CD4-positive, alpha-beta memory T cell (primary cell): ENCODE measurements around the gene CRACR2A. TPM values are rescaled to one million over a fixed set of nuclear protein-coding genes. Genes with fewer than 3 reads are reported as not detected.

ENCODE experiments used
- CTCF ChIA-PET: fragments of 350-600 bp; sonication (Branson Sonifier 250); formaldehyde crosslinking; loops from one replicate; lab custom pipeline; 2021; ENCODE audit warnings: inconsistent platforms; ENCODE audit not compliant: partially characterized antibody; lab: Charles Lee
- POLR2A ChIA-PET: fragments of 350-600 bp; sonication (Branson Sonifier 250); formaldehyde crosslinking; loops from one replicate; lab custom pipeline; 2021; ENCODE audit not compliant: partially characterized antibody; lab: Charles Lee
- DNase-seq, 5 donors: peaks; one replicate each; pipeline versions ENCODE4 v3.0.0 to v3.0.0-alpha.2; 2020 to 2022; ENCODE audit warnings: mixed read lengths in 1 of 5
- H3K27ac ChIP-seq: one replicate; pipeline ENCODE4 v1.7.0; 2013; ENCODE audit warnings: low read depth, low read length
- H3K27me3 ChIP-seq: 2 replicates; pipeline ENCODE4 v1.7.0; 2013; ENCODE audit warnings: mild to moderate bottlenecking, low read length, moderate library complexity; ENCODE audit not compliant: insufficient read depth
- H3K36me3 ChIP-seq: 2 replicates; pipeline ENCODE4 v1.7.0; 2013; ENCODE audit warnings: mild to moderate bottlenecking, low read length, moderate library complexity; ENCODE audit not compliant: insufficient read depth
- H3K4me1 ChIP-seq: 2 replicates; pipeline ENCODE4 v1.7.0; 2013; ENCODE audit warnings: mild to moderate bottlenecking, low read length, moderate library complexity; ENCODE audit not compliant: insufficient read depth
- H3K4me3 ChIP-seq, 2 donors: one replicate each; pipeline ENCODE4 v1.7.0; 2013; ENCODE audit warnings: low read length in 2 of 2, mild to moderate bottlenecking in 1 of 2
- H3K9me3 ChIP-seq, 2 donors: one replicate each; pipeline ENCODE4 v1.7.0; 2013; ENCODE audit warnings: low read length in 2 of 2, control low read depth in 1 of 2; ENCODE audit not compliant: control insufficient read depth in 1 of 2
- H3K27ac Mint-ChIP-seq, 7 donors: one replicate each; pipeline ENCODE4 v1.8.0; 2020 to 2021; ENCODE audit warnings: mixed read lengths in 7 of 7, mild to moderate bottlenecking in 6 of 7, inconsistent platforms in 3 of 7, moderate library complexity in 3 of 7
- H3K27me3 Mint-ChIP-seq, 2 donors: one replicate each; pipeline ENCODE4 v1.8.0; 2020 to 2021; ENCODE audit warnings: mixed read lengths in 2 of 2
- H3K36me3 Mint-ChIP-seq, 2 donors: one replicate each; pipeline ENCODE4 v1.8.0; 2020 to 2021; ENCODE audit warnings: mixed read lengths in 2 of 2, inconsistent platforms in 1 of 2, mild to moderate bottlenecking in 1 of 2
- H3K4me1 Mint-ChIP-seq, 4 donors: one replicate each; pipeline ENCODE4 v1.8.0; 2020 to 2021; ENCODE audit warnings: mixed read lengths in 4 of 4, mild to moderate bottlenecking in 1 of 4
- H3K4me3 Mint-ChIP-seq, 8 donors: one replicate each; pipeline ENCODE4 v1.8.0; 2020 to 2021; ENCODE audit warnings: mixed read lengths in 8 of 8, mild to moderate bottlenecking in 7 of 8, moderate library complexity in 6 of 8, inconsistent platforms in 3 of 8
- H3K9me3 Mint-ChIP-seq, 8 donors: one replicate each; pipeline ENCODE4 v1.8.0; 2020 to 2021; ENCODE audit warnings: mixed read lengths in 8 of 8, mild to moderate bottlenecking in 5 of 8, inconsistent platforms in 3 of 8, moderate library complexity in 1 of 8
- intact Hi-C: fragments of 100-400 bp; cut with micrococcal nuclease; formaldehyde crosslinking; loops from one replicate; pipeline ENCODE4 v1.15.1; 2023
- polyA plus RNA-seq, 2 donors: library from polyadenylated mRNA; unstranded; fragments of 300-500 nt; fragmentation: Illumina TruSeq; gene quantifications; one replicate each; pipeline ENCODE4 v1.2.3, GENCODE V29; 2021
- total RNA-seq, 2 experiments: library from RNA; stranded (reverse); gene quantifications; one replicate each; pipeline ENCODE4 v1.2.3, GENCODE V29; 2021

The CRACR2A gene
- total and polyA plus RNA-seq, 4 experiments from 2014 or later, result 5.6 to 37.6 (median 27.9) TPM

DNA sequence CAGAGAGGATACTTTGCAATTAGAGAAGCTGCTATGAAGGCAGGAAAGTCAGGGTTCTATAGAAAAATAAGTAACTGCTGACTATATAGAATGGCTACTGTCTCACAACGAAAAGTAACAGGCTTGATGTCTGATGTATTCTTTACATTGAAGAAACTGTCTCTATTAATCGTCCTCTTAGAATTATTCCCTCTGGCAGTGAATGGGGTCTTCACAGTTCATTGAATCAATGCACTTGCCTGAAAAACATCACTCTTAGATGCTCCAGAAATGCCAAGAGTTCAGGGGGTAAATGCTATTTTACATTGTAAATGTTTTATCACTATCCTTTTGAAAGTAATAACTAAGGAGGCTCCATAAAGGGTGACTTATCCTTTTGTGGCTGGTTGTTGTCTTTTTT lies 37.7 kb upstream of the CRACR2A start:
- Histone ChIP-seq H3K4me1 (no peaks in the 10 kb centered on the region), H3K27me3 (no peaks in the 10 kb centered on the region), H3K27ac (no peak overlapping the region), H3K36me3 (no peaks in the 10 kb centered on the region), H3K9me3 (no peaks in the 10 kb centered on the region), H3K4me3 (no peak overlapping the region)
- ChIA-PET POLR2A (no interaction called here), CTCF (interaction anchor here (0.8 to 3.0 kb wide), 2 partner anchors 13 to 491 kb away, joined by 3 to 13 read pairs; no protein-coding TSS in a partner anchor)
- DNase-seq, result no peak
- Mint-ChIP-seq H3K9me3 (peaks cover 0 to 10% (median 3%) of the 10 kb centered on the region in 8 donors), H3K36me3 (peaks cover 30 to 52% of the 10 kb centered on the region in 2 donors), H3K4me1 (no peaks in the 10 kb centered on the region), H3K27ac (no peak overlapping the region), H3K4me3 (no peak overlapping the region), H3K27me3 (no peaks in the 10 kb centered on the region)
- intact Hi-C loops, result no loop called here

DNA sequence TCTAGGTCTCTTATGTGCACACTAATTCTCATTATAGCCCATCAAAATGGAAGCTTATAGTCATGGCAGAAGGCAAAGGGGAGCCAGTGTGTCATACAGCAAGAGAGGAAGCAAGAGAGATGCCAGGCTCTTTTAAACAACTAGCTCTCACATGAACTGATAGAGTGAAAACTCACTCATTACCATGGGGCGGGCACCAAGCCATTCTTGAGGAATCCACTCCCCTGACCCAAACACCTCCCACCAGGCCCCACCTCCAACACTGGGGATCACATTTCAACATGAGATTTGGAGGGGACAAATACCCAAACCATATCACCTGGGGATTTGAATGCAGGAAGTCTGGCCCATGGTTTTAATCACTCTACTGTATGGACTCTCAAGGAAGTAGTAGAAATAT lies 36.9 kb upstream of the CRACR2A start:
- H3K27ac ChIP-seq, result no peak overlapping the region
- no peak overlapping the region for H3K27ac Mint-ChIP-seq
- no peaks in the 10 kb centered on the region for H3K9me3 ChIP-seq
- H3K9me3 Mint-ChIP-seq, result peaks cover 0 to 10% (median 3%) of the 10 kb centered on the region in 8 donors
- H3K27me3 ChIP-seq, result no peaks in the 10 kb centered on the region
- no peaks in the 10 kb centered on the region for H3K4me1 ChIP-seq
- H3K27me3 Mint-ChIP-seq, result no peaks in the 10 kb centered on the region
- H3K36me3 ChIP-seq, result no peaks in the 10 kb centered on the region
- ChIA-PET CTCF (interaction anchor here (2.1 to 3.0 kb wide), 2 partner anchors 12 to 490 kb away, joined by 7 to 13 read pairs; no protein-coding TSS in a partner anchor), POLR2A (interaction anchor here (1.1 kb wide), 1 partner anchor 9 kb away, joined by 3 read pairs; no protein-coding TSS in a partner anchor)
- no peaks in the 10 kb centered on the region for H3K4me1 Mint-ChIP-seq
- no peak overlapping the region for H3K4me3 ChIP-seq
- H3K4me3 Mint-ChIP-seq, result no peak overlapping the region
- H3K36me3 Mint-ChIP-seq, result peaks cover 26 to 48% of the 10 kb centered on the region in 2 donors
- DNase-seq, result no peak
- intact Hi-C loops, result no loop called here

DNA sequence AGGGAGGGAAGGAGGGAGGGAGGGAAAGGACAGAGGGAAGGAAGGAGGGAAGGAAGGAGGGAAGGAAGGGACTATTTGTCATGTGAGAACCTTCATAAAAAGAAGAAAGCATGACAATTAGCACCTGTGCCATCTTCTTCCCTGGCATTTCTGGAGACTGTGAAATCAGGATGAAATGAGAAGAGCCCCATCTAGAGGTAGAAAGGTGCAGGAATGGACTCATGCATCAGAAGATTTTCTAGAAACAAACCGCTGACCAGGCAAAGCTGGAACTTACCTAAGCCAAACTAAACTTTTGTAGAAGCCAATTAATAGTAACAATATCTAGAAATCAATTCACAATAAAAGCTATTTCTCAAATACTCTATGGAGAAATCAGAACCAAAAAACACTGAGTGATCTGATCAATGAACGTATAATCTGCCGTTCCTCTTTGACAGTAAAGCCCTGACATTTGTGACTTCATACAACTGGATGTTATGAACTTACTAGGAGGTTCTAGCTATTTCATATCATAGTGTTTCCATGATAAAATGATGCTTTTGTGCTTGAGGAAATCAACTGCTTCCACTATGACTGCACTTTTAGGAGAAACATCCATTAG lies 24.4 kb upstream of the CRACR2A start:
- no peak overlapping the region for H3K4me3 Mint-ChIP-seq
- intact Hi-C loops, result loop anchor here (1.0 kb wide), 3 partner anchors 119 to 477 kb away; no protein-coding TSS in a partner anchor
- H3K9me3 Mint-ChIP-seq, result no peaks in the 10 kb centered on the region
- no peaks in the 10 kb centered on the region for H3K36me3 ChIP-seq
- no peak overlapping the region for H3K4me3 ChIP-seq
- POLR2A ChIA-PET, result no interaction called here
- no peaks in the 10 kb centered on the region for H3K27me3 Mint-ChIP-seq
- H3K9me3 ChIP-seq, result no peaks in the 10 kb centered on the region
- no peak overlapping the region for H3K27ac Mint-ChIP-seq
- H3K27me3 ChIP-seq, result no peaks in the 10 kb centered on the region
- peaks cover 0 to 1% of the 10 kb centered on the region in 2 donors for H3K36me3 Mint-ChIP-seq
- CTCF ChIA-PET, result interaction anchor here (0.7 to 2.3 kb wide), 23 partner anchors 11 to 482 kb away, joined by 3 to 47 read pairs (median 4); partner anchors contain the start of gene CRACR2A
- no peak overlapping the region for H3K27ac ChIP-seq
- DNase-seq, result peak in 4 of 5 donors; percentile 37 to 45 (median 42)
- H3K4me1 Mint-ChIP-seq, result peaks cover 4 to 6% (median 5%) of the 10 kb centered on the region in 4 donors
- peaks cover 5% of the 10 kb centered on the region for H3K4me1 ChIP-seq

DNA sequence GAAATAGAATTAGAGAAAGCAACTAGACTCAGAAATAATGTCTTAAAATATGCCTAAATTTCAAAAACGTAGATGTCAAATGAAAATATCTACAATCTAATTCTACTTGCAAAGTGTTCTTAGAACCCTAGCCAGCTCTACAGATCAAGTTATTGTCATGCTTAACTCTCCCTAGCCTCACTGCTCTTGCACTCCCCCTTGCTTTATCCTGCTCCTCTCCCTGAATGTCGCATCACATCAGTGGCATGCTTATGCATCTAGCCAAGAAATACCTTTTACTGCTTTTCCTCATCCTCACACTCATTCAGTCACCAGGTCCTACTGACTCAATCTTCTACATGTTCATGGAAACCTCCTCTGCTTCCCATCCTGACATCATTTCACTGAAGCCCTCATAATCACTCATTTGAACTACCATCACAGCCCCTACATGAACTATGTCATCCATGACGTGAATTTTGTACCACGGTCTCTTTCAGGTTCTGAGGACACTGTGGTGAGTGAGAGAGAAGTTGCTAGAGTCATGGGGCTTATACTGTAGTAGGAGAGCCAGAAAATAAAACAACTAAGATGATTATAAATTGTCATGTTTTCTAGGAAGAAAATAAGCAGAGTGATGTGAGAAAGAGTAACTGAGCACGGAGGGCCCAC lies 22.6 kb upstream of the CRACR2A start:
- ChIA-PET POLR2A (no interaction called here), CTCF (interaction anchor here (1.0 to 2.3 kb wide), 3 partner anchors 22 to 476 kb away, joined by 4 to 47 read pairs (median 9); partner anchors contain the start of gene CRACR2A)
- DNase-seq, result no peak
- Mint-ChIP-seq H3K36me3 (peaks cover 0 to 1% of the 10 kb centered on the region in 2 donors), H3K9me3 (no peaks in the 10 kb centered on the region), H3K27ac (no peak overlapping the region), H3K4me3 (no peak overlapping the region), H3K4me1 (peaks cover 8 to 12% (median 9%) of the 10 kb centered on the region in 4 donors), H3K27me3 (no peaks in the 10 kb centered on the region)
- H3K27ac ChIP-seq, result no peak overlapping the region
- H3K4me1 ChIP-seq, result peaks cover 11% of the 10 kb centered on the region
- no peak overlapping the region for H3K4me3 ChIP-seq
- no peaks in the 10 kb centered on the region for H3K27me3 ChIP-seq
- H3K36me3 ChIP-seq, result no peaks in the 10 kb centered on the region
- intact Hi-C loops, result no loop called here
- no peaks in the 10 kb centered on the region for H3K9me3 ChIP-seq

DNA sequence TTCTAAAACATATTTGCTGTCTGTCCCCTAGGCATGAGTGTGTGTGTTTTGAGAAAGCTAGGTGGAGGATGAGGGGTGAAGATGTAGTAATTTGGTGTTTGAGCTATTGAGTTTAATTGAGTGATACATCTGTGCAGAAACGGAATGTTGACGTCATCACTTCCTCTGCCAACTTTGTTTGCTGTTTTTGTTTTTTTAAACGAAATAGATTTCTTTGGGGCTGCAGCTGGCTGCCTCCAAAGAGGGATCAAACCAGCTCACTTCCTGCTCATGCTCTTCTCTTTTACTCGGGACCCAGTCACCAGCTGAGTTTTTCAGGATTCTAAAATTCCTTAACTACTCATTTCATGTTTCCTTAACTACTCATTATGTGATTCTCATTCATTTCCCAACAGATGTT lies 19.5 kb upstream of the CRACR2A start:
- Mint-ChIP-seq H3K36me3 (peaks cover 0 to 1% of the 10 kb centered on the region in 2 donors), H3K9me3 (no peaks in the 10 kb centered on the region), H3K4me1 (peaks cover 8 to 12% (median 9%) of the 10 kb centered on the region in 4 donors), H3K4me3 (no peak overlapping the region), H3K27me3 (no peaks in the 10 kb centered on the region), H3K27ac (peak overlapping the region in 2 of 7 donors; percentile 34 to 76)
- H3K9me3 ChIP-seq, result no peaks in the 10 kb centered on the region
- no peak overlapping the region for H3K4me3 ChIP-seq
- H3K27me3 ChIP-seq, result no peaks in the 10 kb centered on the region
- H3K4me1 ChIP-seq, result peaks cover 11% of the 10 kb centered on the region
- peak in 1 of 5 donors; percentile 14 for DNase-seq
- H3K27ac ChIP-seq, result no peak overlapping the region
- no peaks in the 10 kb centered on the region for H3K36me3 ChIP-seq
- POLR2A ChIA-PET, result interaction anchor here (2.1 kb wide), 1 partner anchor 19 kb away, joined by 9 read pairs; the partner anchor contains the start of gene CRACR2A
- intact Hi-C loops, result no loop called here
- CTCF ChIA-PET, result interaction anchor here (0.9 to 2.8 kb wide), 8 partner anchors 8 to 474 kb away, joined by 3 to 20 read pairs (median 3); partner anchors contain the start of gene CRACR2A

DNA sequence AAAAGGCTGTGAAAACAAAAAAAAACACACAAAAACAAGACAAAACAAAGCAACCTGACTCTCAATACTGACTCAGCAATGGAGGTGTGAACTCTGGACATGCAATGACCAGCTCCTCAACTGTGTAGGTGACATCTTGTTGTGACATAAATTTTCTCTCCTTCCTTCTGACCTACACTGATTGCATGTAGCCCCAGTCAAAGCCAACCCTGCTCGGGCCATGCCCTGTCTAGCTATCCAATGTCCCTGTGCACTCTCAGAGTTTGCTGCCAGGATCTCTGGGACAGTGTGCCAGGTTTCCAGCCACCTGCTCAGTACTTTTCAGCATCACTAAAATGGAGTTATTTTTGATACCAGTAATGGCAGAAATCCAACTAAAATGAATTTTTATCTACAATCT lies 18.9 kb upstream of the CRACR2A start:
- H3K9me3 Mint-ChIP-seq, result no peaks in the 10 kb centered on the region
- POLR2A ChIA-PET, result interaction anchor here (2.1 kb wide), 1 partner anchor 19 kb away, joined by 9 read pairs; the partner anchor contains the start of gene CRACR2A
- Histone ChIP-seq H3K27ac (no peak overlapping the region), H3K27me3 (no peaks in the 10 kb centered on the region), H3K9me3 (no peaks in the 10 kb centered on the region), H3K4me1 (peaks cover 11% of the 10 kb centered on the region), H3K36me3 (no peaks in the 10 kb centered on the region), H3K4me3 (no peak overlapping the region)
- peaks cover 8 to 12% (median 9%) of the 10 kb centered on the region in 4 donors for H3K4me1 Mint-ChIP-seq
- intact Hi-C loops, result no loop called here
- H3K36me3 Mint-ChIP-seq, result peaks cover 0 to 1% of the 10 kb centered on the region in 2 donors
- CTCF ChIA-PET, result interaction anchor here (0.9 to 2.8 kb wide), 4 partner anchors 18 to 472 kb away, joined by 3 to 20 read pairs (median 4); partner anchors contain the start of gene CRACR2A
- H3K27ac Mint-ChIP-seq, result peak overlapping the region in 2 of 7 donors; percentile 64 to 76
- H3K4me3 Mint-ChIP-seq, result no peak overlapping the region
- no peak for DNase-seq
- no peaks in the 10 kb centered on the region for H3K27me3 Mint-ChIP-seq

DNA sequence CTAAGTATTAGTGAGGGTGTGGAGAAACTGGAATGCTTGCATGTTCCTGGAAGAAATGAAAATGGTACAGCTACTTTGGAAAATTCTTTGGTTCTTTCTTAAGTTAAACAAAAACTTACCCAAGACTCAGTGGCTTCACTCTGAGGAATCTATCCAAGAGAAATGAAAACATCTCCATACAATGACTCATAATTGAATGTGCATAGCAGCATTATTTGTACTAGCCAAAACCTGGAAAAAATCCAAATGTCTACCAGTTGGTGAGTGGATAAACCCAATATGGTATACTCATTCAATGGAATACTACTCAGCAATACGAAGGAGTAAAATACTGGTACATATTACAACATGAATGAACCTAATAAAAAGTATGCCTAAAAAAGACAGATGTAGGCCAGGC lies 18.0 kb upstream of the CRACR2A start:
- Mint-ChIP-seq H3K36me3 (peaks cover 1 to 3% of the 10 kb centered on the region in 2 donors), H3K27ac (no peak overlapping the region), H3K27me3 (no peaks in the 10 kb centered on the region)

More for the DNA sequence above, 18.0 kb upstream of the CRACR2A start:
- Mint-ChIP-seq H3K4me1 (peaks cover 8 to 17% (median 9%) of the 10 kb centered on the region in 4 donors), H3K9me3 (no peaks in the 10 kb centered on the region), H3K4me3 (no peak overlapping the region)
- Histone ChIP-seq H3K4me3 (no peak overlapping the region), H3K9me3 (no peaks in the 10 kb centered on the region), H3K36me3 (no peaks in the 10 kb centered on the region), H3K27me3 (no peaks in the 10 kb centered on the region), H3K4me1 (peaks cover 11% of the 10 kb centered on the region), H3K27ac (no peak overlapping the region)
- CTCF ChIA-PET, result interaction anchor here (0.9 to 2.6 kb wide), 4 partner anchors 10 to 471 kb away, joined by 3 to 11 read pairs (median 3); no protein-coding TSS in a partner anchor
- no peak for DNase-seq
- POLR2A ChIA-PET, result no interaction called here
- intact Hi-C loops, result no loop called here
